ENCODE measurements around the gene USP9X.

DNA sequence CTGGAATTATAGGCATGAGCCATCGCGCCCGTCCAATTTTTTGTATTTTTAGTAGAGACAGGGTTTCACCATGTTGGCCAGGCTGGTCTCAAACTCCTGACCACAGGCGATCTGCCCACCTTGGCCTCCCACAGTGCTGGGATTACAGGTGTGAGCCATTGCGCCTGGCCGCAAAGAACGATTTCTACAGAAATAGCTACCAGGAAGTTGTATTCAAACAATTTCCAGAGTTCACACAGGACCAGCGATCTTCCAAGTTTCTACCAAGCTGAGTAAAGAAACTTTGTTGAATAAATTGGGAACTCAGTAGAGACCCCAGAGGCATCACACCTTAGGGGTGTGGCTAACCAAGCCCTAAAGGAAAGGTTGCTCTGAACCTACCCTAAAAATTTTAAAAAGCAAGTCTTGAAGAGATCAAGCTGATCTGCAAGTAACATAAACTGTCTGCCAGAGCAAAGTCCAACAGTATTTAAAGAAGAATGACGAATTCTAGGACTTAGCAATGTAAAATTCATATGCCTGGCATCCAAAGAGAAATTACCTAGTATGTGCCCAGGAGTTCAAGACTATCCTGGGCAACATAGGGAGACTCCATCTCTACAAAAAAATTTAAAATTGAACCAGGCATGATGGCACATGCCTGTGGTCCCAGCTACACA, 48.4 kb upstream of the USP9X start:
- TF ChIP-seq POLR2A (IDR thresholded peaks at IDR 0.05), result no peak
- TF ChIP-seq, protein P1, sequence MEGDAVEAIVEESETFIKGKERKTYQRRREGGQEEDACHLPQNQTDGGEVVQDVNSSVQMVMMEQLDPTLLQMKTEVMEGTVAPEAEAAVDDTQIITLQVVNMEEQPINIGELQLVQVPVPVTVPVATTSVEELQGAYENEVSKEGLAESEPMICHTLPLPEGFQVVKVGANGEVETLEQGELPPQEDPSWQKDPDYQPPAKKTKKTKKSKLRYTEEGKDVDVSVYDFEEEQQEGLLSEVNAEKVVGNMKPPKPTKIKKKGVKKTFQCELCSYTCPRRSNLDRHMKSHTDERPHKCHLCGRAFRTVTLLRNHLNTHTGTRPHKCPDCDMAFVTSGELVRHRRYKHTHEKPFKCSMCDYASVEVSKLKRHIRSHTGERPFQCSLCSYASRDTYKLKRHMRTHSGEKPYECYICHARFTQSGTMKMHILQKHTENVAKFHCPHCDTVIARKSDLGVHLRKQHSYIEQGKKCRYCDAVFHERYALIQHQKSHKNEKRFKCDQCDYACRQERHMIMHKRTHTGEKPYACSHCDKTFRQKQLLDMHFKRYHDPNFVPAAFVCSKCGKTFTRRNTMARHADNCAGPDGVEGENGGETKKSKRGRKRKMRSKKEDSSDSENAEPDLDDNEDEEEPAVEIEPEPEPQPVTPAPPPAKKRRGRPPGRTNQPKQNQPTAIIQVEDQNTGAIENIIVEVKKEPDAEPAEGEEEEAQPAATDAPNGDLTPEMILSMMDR (IDR thresholded peaks at IDR 0.05), result no peak

Data from adrenal gland (tissue), 5 donors.